HG03342 (cell line): Measurements from ENCODE around the gene CELSR1.

Experiments used
- ATAC-seq: cut with Tn5 transposase; IDR thresholded peaks from one replicate; pipeline ENCODE4 v1.9.1; 2021; ENCODE audit warnings: mild to moderate bottlenecking, moderate library complexity; ENCODE audit not compliant: unreplicated experiment

Gene CELSR1

DNA sequence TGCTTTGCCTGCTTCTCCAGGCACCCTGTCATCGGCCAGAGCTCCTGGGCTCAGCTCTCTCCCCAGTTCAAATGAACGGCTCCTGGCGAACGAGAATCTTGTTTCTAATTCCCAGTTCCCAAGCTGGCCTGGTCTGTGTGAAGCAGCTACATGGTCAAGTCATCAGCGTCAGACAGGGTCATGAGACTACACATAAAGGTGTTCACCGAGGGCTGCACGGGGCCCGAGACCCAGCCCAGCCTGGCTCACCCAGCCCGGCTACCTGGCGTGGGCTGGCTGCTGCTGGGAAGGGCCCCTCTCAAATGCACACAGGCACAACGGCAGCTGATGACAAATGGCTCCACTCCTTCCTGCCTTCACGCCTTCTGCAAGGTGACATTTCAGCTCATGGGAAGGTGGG lies 14.6 kb upstream of the CELSR1 start:
- ATAC-seq: no peak

DNA sequence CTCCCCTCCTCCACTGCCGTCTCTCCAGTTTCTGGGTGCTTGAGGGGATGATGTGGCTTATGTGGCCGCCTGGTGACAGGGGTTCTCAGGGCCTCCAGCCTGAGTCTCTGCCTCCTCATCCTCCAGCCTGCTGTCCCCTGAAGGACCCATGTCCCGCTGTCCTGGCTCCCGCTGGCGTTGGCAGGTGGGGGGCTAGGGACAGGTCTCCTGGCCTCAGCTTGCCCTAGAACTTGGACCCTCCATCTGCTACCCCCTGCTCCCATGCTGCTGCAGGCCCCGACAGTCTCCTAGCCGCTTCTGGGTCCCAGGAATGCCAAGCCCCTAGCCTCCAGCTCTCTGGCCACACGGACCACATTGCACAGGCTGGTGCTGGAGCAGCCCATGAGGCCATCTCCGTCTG lies 13.9 kb upstream of the CELSR1 start:
- ATAC-seq: no peak

DNA sequence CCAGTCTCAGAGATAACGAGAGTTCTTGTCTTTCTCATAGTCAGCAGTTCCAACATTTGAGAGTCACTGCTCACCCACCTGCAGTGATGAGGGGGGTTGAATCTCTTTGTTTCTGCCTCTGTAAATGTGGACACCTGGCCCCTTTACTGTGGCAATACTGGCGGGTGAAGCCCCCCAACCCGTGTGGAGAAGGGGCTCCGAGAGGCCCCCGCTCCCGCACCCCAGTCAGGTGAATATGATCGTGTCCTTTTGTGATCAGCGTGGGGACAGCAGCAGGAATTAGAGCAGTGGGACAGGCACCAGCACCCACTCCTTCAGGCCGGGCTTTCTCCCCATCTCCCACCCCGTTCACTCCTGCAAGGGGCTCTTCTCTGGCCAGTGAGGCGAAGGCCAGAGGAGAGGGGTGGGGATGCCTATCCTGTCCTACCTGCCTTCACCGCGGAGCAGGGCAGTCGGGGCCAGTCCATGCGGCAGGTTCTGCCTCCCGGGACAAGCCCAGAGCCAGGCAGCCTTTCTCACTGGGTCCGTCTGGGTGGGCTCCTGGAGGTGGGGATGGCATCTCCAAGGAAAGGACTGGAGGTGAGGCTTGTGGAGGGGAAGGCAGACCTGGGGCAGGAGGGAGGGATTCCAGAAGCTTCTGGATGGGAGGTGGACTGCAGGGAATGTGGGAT lies 12.7 kb upstream of the CELSR1 start:
- ATAC-seq: no peak

DNA sequence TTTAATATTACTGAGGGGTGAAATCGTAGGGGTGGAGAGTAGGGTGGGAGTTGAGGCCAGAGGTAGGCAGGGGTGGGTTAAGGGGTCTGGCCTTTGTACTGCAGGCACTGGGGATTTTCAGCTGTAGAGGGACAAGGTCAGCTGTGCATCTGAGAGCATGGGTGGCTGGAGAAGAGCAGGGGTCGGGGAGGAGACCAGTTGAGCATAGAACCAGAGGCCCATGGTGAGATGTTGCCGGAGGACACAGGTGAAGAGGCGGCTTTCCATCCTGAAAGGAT lies 12.1 kb upstream of the CELSR1 start:
- no peak for ATAC-seq

DNA sequence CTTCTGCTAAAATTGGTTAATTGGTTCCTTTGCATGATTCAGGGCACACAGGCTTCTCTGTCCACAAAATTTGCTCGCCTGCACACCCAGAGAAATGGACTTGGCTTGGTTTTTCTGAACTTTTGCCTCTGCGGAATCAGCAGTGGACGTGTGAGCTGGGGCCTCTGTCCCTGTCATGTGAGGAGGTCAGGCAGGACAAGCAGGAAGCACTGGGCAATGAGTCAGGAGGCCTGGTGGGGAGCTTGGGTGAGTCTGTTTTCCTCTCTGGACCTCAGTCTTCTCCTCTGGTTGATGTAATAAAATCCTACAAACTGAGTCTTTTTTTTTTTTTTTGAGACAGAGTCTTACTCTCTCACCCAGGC lies 10.4 kb upstream of the CELSR1 start:
- no peak for ATAC-seq

DNA sequence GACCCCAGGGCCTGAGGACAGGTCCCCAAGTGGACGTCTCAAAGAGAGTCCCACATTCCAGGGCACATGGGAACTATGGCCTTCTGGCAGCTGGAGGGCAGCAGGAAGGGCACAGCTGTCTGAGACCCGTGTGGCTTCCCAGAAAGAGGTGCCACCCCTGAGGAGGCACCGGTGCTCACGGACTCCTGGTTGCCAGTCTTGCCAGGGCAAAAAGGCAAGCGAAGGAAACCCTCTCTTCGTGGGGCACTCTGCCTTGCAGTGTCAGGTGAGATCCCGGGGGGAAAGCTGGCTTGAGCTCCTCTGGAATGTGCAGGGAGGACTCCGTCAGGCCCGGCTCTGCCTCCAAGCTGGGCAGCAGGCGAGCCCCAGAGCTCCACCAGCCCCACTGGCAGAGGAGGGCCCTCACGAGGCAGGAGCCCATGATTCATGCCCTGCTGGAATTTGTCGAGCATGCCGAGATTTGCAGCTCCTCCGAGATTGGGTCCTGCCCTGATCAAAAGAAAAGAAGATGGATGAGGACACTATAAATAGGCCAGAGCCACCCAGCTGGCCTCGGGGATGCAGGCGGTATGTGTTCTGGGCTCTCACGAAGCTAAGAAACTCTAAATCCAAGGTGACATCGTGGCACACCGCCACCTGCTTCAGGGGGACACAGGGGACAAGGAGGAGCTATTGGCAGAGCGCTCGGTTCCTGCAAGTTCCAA lies 9.9 kb upstream of the CELSR1 start:
- ATAC-seq: no peak

DNA sequence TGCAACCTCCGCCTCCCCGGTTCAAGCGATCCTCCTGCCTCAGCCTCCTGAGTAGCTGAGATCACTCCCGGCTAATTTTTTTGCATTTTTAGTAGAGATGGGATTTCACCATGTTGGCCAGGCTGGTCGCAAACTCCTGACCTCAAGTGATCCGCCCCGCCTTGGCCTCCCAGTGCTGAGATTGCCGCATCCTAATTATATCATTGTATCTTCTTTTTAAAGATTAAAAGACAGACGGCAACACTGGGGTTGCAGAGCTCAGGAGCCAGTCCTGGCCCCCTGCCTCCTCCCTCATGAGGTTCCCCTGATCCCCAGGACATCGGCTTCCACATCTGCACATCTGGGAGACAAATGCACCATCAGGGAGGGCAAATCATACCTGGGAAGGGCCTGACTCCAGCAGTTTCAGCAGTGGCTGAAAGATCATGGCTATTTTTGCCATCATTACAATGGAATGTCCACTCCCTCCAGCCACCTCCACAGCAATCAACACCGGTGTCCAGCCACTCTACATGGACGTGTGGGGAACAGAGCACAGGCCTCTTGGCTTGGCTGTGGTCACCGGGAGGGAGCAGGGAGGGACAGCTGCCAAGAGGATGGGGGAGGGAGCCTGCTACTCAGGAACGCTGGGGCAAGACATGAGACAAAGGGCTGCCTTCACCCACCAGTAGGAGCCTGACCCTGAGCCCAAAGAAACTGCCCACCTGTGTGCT lies 9.2 kb upstream of the CELSR1 start:
- ATAC-seq: no peak

DNA sequence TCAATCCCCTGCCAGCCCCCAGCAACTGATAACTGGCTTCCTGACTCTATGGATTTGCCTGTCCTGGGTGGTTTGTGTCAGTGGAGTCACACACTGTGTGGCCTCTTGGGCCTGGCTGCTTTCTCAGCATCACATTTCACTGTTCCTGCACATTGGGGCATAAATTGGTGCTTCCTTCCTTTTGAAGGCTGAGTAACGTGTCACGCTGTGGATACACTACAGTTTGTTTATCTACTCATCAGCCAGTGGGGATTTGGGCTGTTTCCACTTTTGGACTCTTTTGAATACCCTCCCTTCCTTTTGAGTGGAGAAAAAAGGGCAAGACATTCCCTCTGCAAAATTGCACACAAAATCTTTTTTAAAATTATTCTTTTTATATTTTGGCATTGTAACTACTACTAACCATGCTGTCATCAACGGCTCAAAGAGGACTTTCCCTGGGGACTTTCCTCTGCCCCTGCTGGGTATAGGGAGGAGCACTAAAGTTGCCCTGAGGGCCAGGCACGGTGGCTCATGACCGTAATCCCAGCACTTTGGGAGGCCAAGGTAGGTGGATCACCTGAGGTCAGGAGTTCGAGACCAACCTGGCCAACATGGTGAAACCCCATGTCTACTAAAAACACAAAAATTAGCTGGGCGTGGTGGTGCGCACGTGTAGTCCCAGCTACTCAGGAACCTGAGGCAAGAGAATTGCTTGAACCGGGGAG lies 7.8 kb upstream of the CELSR1 start:
- no peak for ATAC-seq

DNA sequence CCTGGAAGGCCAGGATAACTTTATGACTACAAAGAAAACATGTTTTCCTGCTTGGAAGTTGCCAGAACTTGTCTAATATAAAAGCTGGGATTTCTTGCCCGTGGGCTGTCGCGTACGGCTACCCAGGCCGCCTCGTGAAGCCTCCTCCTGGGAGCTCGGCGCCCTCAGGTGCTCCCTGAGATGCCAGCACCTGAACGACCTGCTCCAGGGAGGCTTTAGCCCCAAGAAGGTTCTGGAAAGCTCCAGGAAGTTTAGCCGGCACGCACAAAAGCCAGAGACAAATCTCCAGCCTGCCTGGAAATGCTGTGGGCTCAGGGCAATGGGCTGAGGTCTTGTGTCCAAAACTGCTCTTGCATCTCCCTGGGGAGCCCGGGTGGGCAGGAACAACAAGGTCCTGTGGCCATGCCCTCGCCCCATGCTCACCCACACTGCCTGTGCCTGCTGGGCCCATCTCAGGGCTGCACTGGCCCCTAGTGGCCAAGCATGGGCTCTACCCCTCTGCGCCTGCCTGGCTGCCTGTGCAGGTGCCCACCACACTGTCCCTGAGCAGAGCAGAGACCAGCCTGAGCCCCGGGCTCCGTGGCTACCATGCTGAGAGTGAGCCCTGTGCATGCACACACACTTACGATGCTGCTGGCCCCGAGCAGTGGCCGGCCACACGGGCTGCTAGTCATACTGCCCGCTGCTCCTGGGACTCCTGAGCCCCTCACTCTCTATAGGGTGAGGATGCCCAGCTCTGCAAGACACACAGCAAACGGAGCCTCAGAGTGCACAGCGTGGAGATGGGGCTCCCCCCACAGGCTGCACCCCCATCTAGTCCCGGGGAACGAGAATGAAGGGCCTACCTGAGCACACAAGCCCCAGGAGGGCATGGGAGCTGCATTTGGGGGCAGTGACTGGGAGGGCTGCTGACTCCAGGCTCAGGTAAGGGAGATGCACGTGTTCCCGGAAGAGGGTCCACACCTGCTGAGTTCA lies 4.9 kb upstream of the CELSR1 start:
- no peak for ATAC-seq

DNA sequence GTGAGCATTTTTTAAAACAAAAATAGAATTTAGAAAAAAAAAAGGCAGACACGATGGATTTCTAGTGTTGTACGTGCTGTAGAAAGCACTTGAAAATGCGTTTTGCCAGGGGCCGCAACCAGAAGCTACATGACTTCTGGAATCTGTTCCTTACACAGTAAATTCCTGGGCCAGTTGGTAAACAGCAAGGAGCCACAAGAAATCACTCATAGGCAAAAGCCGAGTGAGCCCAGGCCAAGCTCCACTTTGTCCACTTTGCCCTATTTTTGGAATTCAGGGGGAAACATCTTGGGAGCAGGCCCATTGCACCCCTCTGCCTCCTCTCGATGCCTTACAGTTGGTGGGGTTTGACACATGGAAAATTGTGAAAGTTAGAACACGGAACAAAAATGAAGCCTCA lies 4.1 kb upstream of the CELSR1 start:
- no peak for ATAC-seq

DNA sequence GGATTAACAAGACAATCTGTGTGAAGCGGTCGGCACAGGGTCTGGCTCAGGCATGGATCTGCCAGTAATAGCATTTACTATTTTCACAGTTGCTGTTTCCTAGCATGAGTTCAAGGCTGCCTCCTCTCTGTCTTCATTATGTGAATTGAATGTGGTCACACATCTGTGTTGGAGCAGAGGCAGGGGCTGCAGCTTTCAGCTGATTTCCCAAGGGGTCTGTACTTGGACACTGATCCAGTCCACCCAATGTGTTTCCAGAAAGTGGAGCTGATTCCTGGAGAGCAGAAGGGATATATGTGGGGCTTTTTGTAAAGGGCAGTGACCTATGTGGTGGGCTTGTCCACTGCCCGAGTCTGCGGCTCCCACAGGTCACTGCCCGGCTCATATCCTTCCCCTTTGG lies 3.5 kb upstream of the CELSR1 start:
- no peak for ATAC-seq

DNA sequence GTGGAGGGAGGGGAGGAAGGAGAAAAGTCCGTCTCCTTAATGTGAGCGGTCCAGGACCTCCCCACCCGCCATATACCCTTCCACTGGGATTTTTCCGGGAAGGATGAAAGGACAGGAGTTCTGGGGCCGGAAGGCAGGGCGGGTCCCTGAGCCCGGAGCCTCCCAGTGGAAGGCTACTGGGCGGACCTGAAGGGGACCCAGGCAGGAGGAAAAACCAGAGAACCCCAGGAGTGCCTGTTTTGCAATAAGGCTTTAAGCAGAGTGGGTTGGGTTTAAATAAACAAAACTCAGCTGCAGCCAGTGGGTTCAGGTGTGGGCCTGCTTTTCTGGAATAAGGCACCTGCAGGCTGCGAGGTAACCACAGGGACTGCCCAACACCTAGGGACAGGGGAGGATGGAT lies 1.7 kb upstream of the CELSR1 start:
- ATAC-seq: no peak

DNA sequence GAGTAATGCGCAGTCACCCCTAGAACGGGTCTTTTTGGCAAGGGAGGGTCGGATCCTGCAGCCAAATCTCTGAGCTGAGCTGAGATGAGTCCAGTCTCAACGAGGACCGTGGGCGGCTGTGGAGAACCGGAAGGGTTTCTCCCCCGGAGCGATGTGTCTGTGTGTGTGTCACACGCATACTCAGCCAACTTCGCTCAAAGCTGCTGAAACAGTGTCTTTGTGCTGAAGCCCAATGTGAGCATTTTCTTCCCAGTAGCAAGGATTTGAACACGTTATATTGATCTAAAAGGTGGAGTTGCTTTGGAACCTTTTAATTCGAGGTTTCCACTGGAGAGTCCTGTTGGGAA lies 1.4 kb upstream of the CELSR1 start:
- ATAC-seq: no peak

DNA sequence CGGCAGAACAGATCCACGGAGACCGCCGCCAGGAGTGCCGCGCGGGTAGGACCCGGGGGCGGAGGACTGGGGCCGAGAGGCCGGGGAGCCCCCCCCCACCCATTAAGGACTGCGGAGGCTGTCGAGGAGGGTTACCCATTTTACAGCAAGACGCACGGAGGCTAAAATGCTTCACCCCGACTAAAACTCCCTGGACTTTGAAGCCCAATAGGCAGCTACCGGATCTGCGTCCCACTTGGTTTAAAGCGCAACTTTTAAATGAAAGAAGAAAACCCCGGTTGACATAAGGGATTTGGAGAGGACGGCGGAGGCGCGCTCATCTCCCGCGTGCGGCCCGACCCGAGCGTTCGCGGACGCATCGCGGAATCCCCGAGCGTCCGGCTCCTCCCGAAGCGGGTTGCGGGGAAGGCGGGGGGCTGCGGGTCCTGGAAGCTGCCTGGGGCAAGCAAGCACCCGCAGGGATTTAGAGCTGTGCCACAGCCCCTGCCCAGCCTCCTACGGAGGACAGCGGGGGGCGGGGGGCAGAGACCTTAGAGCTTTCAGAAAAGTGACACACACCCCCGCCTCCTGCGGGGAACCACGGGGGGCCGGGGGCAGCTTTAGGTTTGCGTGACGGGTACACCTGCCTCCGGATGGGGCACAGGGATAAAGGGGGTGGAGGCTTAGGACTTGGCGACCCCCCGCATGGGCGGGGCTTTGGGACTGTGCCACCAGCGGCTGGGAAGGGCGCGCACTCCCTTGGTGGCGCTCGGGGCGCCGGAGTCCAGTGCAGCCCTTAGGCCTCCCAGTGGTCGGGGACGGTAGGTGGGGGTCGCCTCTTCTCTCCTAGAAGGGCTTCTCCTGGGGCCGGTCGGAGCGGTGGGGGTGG lies 760 bp upstream of the CELSR1 start:
- no peak for ATAC-seq

DNA sequence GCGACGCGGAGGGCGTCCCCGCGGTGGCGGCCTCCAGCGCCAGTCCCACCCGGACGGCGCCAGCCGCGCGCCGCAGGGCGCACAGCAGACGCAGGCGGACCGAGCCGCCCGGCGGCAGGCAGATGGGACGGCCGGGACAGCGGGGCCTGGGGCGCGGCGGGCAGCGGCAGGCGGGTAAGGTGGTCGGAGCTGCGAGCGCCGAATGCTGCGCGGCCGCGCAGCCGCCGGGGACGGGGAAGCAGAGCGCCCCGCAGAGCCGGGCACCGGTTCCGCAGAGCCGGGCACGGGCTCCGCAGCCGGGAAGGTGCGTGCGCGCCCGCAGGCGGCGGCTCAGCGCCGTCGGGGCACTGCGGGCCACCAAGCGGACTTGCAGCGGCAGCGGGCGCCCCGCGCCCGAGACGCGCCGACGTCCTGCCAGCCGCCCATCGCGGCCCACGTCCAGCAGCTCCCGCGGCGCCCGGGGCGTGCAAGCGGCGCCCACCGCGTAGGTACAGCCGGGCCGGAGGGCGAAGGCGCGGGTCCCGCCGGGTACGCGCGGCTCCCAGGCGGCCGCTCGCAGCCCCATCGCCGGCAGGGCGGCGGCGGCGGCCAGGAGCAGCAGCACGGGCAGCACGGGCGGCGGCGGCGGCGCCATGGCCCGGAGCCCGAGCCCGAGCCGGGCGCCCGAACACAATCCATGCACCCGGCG lies 739 bp downstream of the CELSR1 start:
- no peak for ATAC-seq

DNA sequence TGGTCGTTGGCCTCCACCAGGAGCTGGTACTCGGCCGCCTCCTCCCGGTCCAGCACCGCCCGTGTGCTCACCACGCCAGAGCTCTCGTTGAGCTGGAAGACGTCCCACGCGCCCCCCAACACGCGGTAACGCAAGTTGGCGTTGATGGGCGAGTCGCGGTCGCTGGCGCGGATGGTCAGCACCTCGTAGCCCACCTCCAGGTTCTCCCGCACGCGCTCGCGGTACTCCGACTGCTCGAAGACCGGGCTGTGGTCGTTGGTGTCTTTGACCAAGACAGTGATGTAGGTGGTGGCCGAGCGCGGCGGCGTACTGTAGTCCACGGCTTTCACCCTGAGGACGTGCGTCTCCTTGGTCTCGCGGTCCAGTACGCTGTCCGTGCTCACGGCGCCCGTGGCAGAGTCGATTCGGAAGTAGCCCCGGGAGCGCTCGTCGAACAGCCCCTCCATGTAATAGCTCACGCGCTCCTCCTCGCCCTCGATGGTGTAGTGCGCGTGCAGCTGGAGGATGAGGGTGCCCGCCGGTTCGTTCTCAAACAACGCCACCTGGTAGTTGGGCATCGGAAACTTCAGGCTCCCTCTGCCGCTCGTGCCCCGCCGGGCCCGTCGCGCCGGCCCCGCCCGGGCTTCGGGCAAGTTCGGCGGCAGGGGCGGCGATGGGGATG lies 1.4 kb downstream of the CELSR1 start:
- ATAC-seq: no peak

DNA sequence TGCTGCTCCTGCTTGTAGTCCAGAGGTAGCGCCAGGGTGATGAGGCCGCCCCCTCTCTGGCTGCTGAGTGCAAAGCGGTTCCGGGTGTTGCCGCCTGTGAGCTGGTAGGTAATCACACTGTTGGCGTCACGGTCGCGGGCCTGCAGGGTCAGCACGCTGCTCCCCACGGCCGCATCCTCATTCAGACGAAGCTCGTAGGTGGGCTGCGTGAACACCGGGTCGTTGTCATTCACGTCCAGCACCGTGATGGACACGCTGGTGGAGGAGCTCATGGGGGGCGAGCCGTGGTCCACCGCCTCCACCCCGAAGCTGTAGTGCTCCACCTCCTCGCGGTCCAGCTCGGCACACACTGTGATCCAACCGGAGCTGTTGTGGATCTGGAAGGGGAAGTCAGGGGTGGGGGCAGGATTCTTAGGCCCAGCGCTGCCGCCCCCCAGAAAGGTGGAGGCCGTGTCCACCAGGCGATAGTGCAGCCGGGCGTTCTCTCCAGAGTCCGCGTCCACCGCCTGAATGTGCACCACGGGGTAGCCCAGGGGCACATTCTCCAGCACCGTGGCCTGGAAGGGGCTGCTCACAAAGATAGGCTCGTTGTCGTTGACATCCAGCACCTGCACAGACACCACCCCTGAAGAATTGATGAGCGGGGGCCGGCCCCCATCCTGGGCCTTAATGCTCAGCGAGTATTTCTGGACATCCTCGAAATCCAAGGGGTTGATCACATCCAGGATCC lies 2.4 kb downstream of the CELSR1 start:
- no peak for ATAC-seq

DNA sequence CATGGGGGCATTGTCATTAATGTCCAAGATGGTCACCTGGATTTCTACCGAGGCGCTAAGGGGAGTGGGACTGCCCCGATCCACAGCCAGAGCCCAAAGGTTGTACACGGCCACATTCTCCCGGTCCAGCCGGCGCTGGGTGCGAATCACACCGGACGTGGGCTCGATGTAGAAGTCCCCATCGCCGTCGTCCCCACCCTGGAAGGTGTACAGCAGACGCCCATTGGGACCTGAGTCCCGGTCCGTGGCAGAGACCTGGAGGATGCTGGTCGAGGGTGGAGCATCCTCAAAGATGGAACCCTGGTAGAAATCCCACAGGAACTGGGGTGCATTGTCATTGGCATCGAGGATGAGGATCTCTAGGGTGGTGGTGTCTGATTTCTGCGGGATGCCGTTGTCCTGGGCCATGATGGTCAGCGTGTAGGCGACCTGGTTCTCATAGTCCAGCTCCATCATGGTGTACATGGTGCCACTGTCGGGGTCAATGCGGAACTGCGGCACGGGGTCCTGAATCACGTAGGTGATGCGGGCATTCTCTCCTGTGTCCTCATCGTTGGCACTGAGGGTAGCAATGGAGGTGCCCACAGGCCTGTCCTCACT lies 3.1 kb downstream of the CELSR1 start:
- no peak for ATAC-seq
